Keratinocyte (primary cell): ENCODE results near the gene STEAP3. TPM values are rescaled to one million over a fixed set of nuclear protein-coding genes. Genes with fewer than 3 reads are reported as not detected.
A peak's percentile ranks its signal among the peaks of the same experiment; 100 is the strongest.

ENCODE experiments used
- DNase-seq: peaks from one replicate; pipeline ENCODE4 v3.0.0-alpha.2; 2011; ENCODE audit warnings: low read depth, missing footprints, low spot score
- FAIRE-seq: peaks from 2 replicates; lab custom pipeline; 2011; peaks lifted over from hg19 to GRCh38; lab: Jason Lieb, UNC
- H2AFZ ChIP-seq: 2 replicates; pipeline ENCODE4 v1.6.0; 2012; ENCODE audit warnings: low read length, control low read depth, inconsistent platforms; ENCODE audit not compliant: control insufficient read depth
- H3K27ac ChIP-seq: 2 replicates; pipeline ENCODE4 v1.5.1; 2011; ENCODE audit warnings: low read length; ENCODE audit not compliant: control insufficient read depth, insufficient read depth
- H3K27me3 ChIP-seq: 3 replicates; pipeline ENCODE4 v1.6.0; 2011; ENCODE audit warnings: low read length; ENCODE audit not compliant: control insufficient read depth, insufficient read depth; ENCODE audit errors: extremely low read depth
- H3K36me3 ChIP-seq, 2 experiments: 2 replicates in 1 of 2; 3 replicates in 1 of 2; pipeline ENCODE4 v1.5.1; 2011; ENCODE audit warnings: low read length in 2 of 2, mild to moderate bottlenecking in 1 of 2; ENCODE audit not compliant: control insufficient read depth in 2 of 2, insufficient read depth in 2 of 2; ENCODE audit errors: extremely low read depth in 1 of 2
- H3K4me1 ChIP-seq: 3 replicates; pipeline ENCODE4 v1.5.1; 2011; ENCODE audit warnings: low read length; ENCODE audit not compliant: control insufficient read depth, insufficient read depth; ENCODE audit errors: extremely low read depth
- H3K4me2 ChIP-seq: 3 replicates; pipeline ENCODE4 v1.6.0; 2011; ENCODE audit warnings: low read depth, low read length; ENCODE audit not compliant: control insufficient read depth, insufficient read depth; ENCODE audit errors: extremely low read depth
- H3K4me3 ChIP-seq, 3 experiments: fragments of 200-600 bp in 1 of 3; sonication (generic) in 1 of 3; 2 replicates in 2 of 3; 3 replicates in 1 of 3; pipeline ENCODE4 v1.5.1; 2011 to 2016; ENCODE audit warnings: low read length in 3 of 3, mild to moderate bottlenecking in 3 of 3, control low read depth in 2 of 3, inconsistent platforms in 1 of 3, low read depth in 1 of 3, mixed read lengths in 1 of 3, mixed run types in 1 of 3, moderate library complexity in 1 of 3; ENCODE audit not compliant: control insufficient read depth in 2 of 3, insufficient read depth in 2 of 3; ENCODE audit errors: extremely low read depth in 1 of 3
- H3K79me2 ChIP-seq: 2 replicates; pipeline ENCODE4 v1.6.0; 2012; ENCODE audit warnings: low read length; ENCODE audit not compliant: control insufficient read depth, insufficient read depth
- H3K9ac ChIP-seq: 3 replicates; pipeline ENCODE4 v1.6.0; 2011; ENCODE audit warnings: low read length; ENCODE audit not compliant: control insufficient read depth, insufficient read depth; ENCODE audit errors: extremely low read depth
- H3K9me1 ChIP-seq: 3 replicates; pipeline ENCODE4 v1.6.0; 2011; ENCODE audit warnings: low read length; ENCODE audit not compliant: control insufficient read depth, insufficient read depth; ENCODE audit errors: extremely low read depth
- H3K9me3 ChIP-seq: 2 replicates; pipeline ENCODE4 v1.5.1; 2012; ENCODE audit warnings: low read depth, low read length; ENCODE audit not compliant: control insufficient read depth
- H4K20me1 ChIP-seq: 3 replicates; pipeline ENCODE4 v1.6.0; 2011; ENCODE audit warnings: low read length; ENCODE audit not compliant: control insufficient read depth, insufficient read depth; ENCODE audit errors: extremely low read depth
- CTCF ChIP-seq, 3 experiments: IDR thresholded peaks in 1 of 3; conservative IDR thresholded peaks in 1 of 3; optimal IDR thresholded peaks in 1 of 3; 2 replicates in 2 of 3; 3 replicates in 1 of 3; pipeline versions ENCODE3 to v1.5.1; 2011; ENCODE audit warnings: low read length in 3 of 3, mild to moderate bottlenecking in 3 of 3, moderate library complexity in 2 of 3, control low read depth in 1 of 3, inconsistent platforms in 1 of 3; ENCODE audit not compliant: insufficient read depth in 2 of 3; ENCODE audit errors: extremely low read depth in 1 of 3
- EZH2 ChIP-seq: IDR thresholded peaks from one replicate; pipeline ENCODE4 v1.6.1; 2012; ENCODE audit warnings: inconsistent platforms, mild to moderate bottlenecking, low read length, moderate library complexity
- dilution Hi-C: fragments of 300-500 bp; cut with MboI; formaldehyde crosslinking; loops from one replicate; pipeline ENCODE4 v1.7.0; 2020; ENCODE audit warnings: low sequenced_read_pairs; ENCODE audit not compliant: extremely low pct_ligation_motif_present
- polyA plus RNA-seq, 5 experiments: library from polyadenylated mRNA; depleted of rRNA in 3 of 5; stranded (reverse) in 3 of 5; stranded (forward) in 1 of 5; unstranded in 1 of 5; fragments of >200 nt; gene quantifications; 1 replicate in 1 of 5; 2 replicates in 3 of 5; 3 replicates in 1 of 5; pipeline versions ENCODE4 v1.2.1 to v1.2.3, GENCODE V29; 2011 to 2012; ENCODE audit warnings: missing spikeins in 2 of 5, low read depth in 1 of 5, low replicate concordance in 1 of 5

STEAP3 gene
- polyA plus RNA-seq, 1 donor (not counting 4 experiments of a cell fraction or from before 2014, with no cell fraction given): 19.9 TPM

- no peak for FAIRE-seq
- no peak overlapping the region for H3K27ac ChIP-seq
- TF ChIP-seq EZH2 (no peak), CTCF (optimal IDR thresholded peaks at IDR 0.05 in 1 of 3, IDR thresholded peaks at IDR 0.05 in 1 of 3, conservative IDR thresholded peaks at IDR 0.05 in 1 of 3; ENCODE audit: extremely low read depth in 1 of 3, insufficient read depth in 2 of 3, low read length in 3 of 3) (no peak)
- no peaks in the 10 kb centered on the region for H3K27me3 ChIP-seq
- no peak overlapping the region for H3K4me3 ChIP-seq
- no peak for DNase-seq
- H3K9ac ChIP-seq: no peak overlapping the region
- peaks cover 3% of the 10 kb centered on the region for H3K9me1 ChIP-seq
- H3K4me2 ChIP-seq: no peak overlapping the region
- H3K79me2 ChIP-seq: no peaks in the 10 kb centered on the region
- dilution Hi-C loops: no loop called here
- no peak overlapping the region for H2AFZ ChIP-seq
- H3K9me3 ChIP-seq: no peaks in the 10 kb centered on the region
- H4K20me1 ChIP-seq: no peaks in the 10 kb centered on the region
- H3K36me3 ChIP-seq: peaks cover 19 to 26% of the 10 kb centered on the region in 2 experiments
- H3K4me1 ChIP-seq: peaks cover 43% of the 10 kb centered on the region
Observed at GRCh38 chr2:119251652-119252051, 28.0 kb downstream of the STEAP3 start.

GRCh38 chr2:119252186-119253113 is 28.8 kb downstream of the STEAP3 start:
- peak; percentile 91 for DNase-seq
- peaks cover 19 to 22% of the 10 kb centered on the region in 2 experiments for H3K36me3 ChIP-seq
- H3K4me2 ChIP-seq: peak overlapping the region; percentile 52
- no peak overlapping the region for H2AFZ ChIP-seq
- peak; percentile 100 for FAIRE-seq
- H3K27me3 ChIP-seq: no peaks in the 10 kb centered on the region
- H3K27ac ChIP-seq: peak overlapping the region; percentile 86
- H3K9ac ChIP-seq: peak overlapping the region; percentile 45
- no peaks in the 10 kb centered on the region for H3K9me3 ChIP-seq
- H4K20me1 ChIP-seq: no peaks in the 10 kb centered on the region
- peaks cover 43% of the 10 kb centered on the region for H3K4me1 ChIP-seq
- dilution Hi-C loops: no loop called here
- H3K9me1 ChIP-seq: peaks cover 3% of the 10 kb centered on the region
- no peaks in the 10 kb centered on the region for H3K79me2 ChIP-seq
- TF ChIP-seq EZH2: no peak
- TF ChIP-seq CTCF (optimal IDR thresholded peaks at IDR 0.05 in 1 of 3, IDR thresholded peaks at IDR 0.05 in 1 of 3, conservative IDR thresholded peaks at IDR 0.05 in 1 of 3; ENCODE audit: extremely low read depth in 1 of 3, insufficient read depth in 2 of 3, low read length in 3 of 3): no peak
- H3K4me3 ChIP-seq: no peak overlapping the region
